HepG2 (cell line): ENCODE measurements around the gene PLAGL2.

Experiments used
- GABPA ChIP-seq, 2 experiments: IDR thresholded peaks; 2 replicates each; pipeline ENCODE4 v1.6.1; 2011 to 2016; ENCODE audit warnings: low read depth in 2 of 2, low read length in 1 of 2, missing biosample characterization in 1 of 2, missing genetic modification characterization in 1 of 2
- POLR2AphosphoS5 ChIP-seq: IDR thresholded peaks from 2 replicates; pipeline ENCODE4 v1.6.1; 2012; ENCODE audit warnings: low read depth, low read length

DNA sequence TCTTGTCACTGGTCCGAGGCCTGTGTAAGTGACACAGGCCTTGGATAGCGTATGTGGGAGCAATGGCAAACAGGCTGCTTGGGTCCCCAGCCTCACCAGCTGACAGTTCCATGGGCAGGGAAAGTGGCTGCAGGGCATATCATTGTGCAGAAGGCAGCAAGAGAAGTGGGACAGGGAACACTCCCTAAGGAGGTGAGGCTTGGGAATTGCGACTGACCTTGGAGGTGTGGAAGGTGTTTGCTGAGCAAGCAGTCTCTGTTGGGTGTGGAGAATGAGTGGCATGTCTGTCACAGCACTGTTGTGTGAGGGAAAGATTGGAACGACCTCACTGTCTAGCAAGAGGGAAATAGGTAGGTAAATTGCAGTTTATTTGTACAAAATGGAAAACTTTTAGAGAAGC, 16.9 kb upstream of the PLAGL2 start:
- TF ChIP-seq POLR2AphosphoS5 (no peak), GABPA (IDR thresholded peaks at IDR 0.05; ENCODE audit: low read depth, low read length) (no peak), GABPA (CRISPR knock-in tag; IDR thresholded peaks at IDR 0.05; ENCODE audit: low read depth) (no peak)
